B cell (primary cell): ENCODE data around the gene GRIP1. TPM values are rescaled to one million over a fixed set of nuclear protein-coding genes. Genes with fewer than 3 reads are reported as not detected.

ENCODE experiments used
- ATAC-seq: fragments of 200-7000 bp; cut with Tn5 transposase; one replicate; pipeline ENCODE4 v1.10.0; 2021; ENCODE audit warnings: low read depth, mild to moderate bottlenecking, moderate number of reproducible peaks, moderate library complexity
- CTCF ChIA-PET: fragments of 350-600 bp; sonication (Branson Sonifier 250); formaldehyde crosslinking; loops from one replicate; lab custom pipeline; 2021; ENCODE audit warnings: antibody characterized with exemption, inconsistent platforms; lab: Charles Lee
- POLR2A ChIA-PET: fragments of 350-600 bp; sonication (Branson Sonifier 250); formaldehyde crosslinking; loops from one replicate; lab custom pipeline; 2021; ENCODE audit warnings: antibody characterized with exemption; lab: Charles Lee
- DNase-seq: peaks from one replicate; pipeline ENCODE4 v3.0.0; 2013
- H2AFZ ChIP-seq: 2 replicates; pipeline ENCODE4 v1.6.1; 2012; ENCODE audit warnings: mild to moderate bottlenecking, low read depth, low read length; ENCODE audit not compliant: insufficient read depth, poor library complexity, severe bottlenecking
- H3K27ac ChIP-seq, 2 donors: 1 replicate in 1 of 2; 2 replicates in 1 of 2; pipeline ENCODE4 v1.5.1; 2012 to 2013; ENCODE audit warnings: low read length in 2 of 2, mild to moderate bottlenecking in 2 of 2, moderate library complexity in 1 of 2
- H3K27me3 ChIP-seq, 4 experiments: fragments of 200-600 bp in 1 of 4; sonication (generic) in 1 of 4; replicated peaks in 1 of 4; 1 replicate in 2 of 4; 2 replicates in 2 of 4; pipeline versions ENCODE4 v1.6.1 to v1.7.0; 2013 to 2016; ENCODE audit warnings: low read length in 3 of 4, mild to moderate bottlenecking in 2 of 4, mixed read lengths in 1 of 4, moderate library complexity in 1 of 4; ENCODE audit not compliant: insufficient read depth in 4 of 4, control insufficient read depth in 3 of 4; ENCODE audit errors: control extremely low read depth in 1 of 4
- H3K36me3 ChIP-seq, 2 experiments: replicated peaks in 1 of 2; 1 replicate in 1 of 2; 2 replicates in 1 of 2; pipeline versions ENCODE4 v1.6.1 to v1.7.1; 2013; ENCODE audit warnings: low read length in 1 of 2; ENCODE audit not compliant: insufficient read depth in 2 of 2, control insufficient read depth in 1 of 2; ENCODE audit errors: control extremely low read depth in 1 of 2, extremely low read depth in 1 of 2
- H3K4me1 ChIP-seq, 2 donors: fragments of 200-600 bp in 1 of 2; sonication (generic) in 1 of 2; 1 replicate in 1 of 2; 2 replicates in 1 of 2; pipeline versions ENCODE4 v1.5.1 to v1.6.1; 2013 to 2017; ENCODE audit warnings: low read length in 2 of 2; ENCODE audit not compliant: control insufficient read depth in 2 of 2, insufficient read depth in 2 of 2
- H3K4me2 ChIP-seq: replicated peaks from 2 replicates; pipeline ENCODE3; 2012; ENCODE audit warnings: mild to moderate bottlenecking, low read depth, low read length; ENCODE audit not compliant: poor library complexity, severe bottlenecking
- H3K4me3 ChIP-seq, 5 experiments: fragments of 200-600 bp in 1 of 5; sonication (generic) in 1 of 5; 1 replicate in 3 of 5; 2 replicates in 2 of 5; pipeline versions ENCODE4 v1.5.1 to v1.7.0; 2011 to 2016; ENCODE audit warnings: low read length in 4 of 5, mild to moderate bottlenecking in 4 of 5, low read depth in 2 of 5, control low read depth in 1 of 5, moderate library complexity in 1 of 5; ENCODE audit not compliant: insufficient read depth in 1 of 5; ENCODE audit errors: control extremely low read depth in 1 of 5, extremely low read depth in 1 of 5
- H3K79me2 ChIP-seq: fragments of 200-600 bp; sonication (generic); one replicate; pipeline ENCODE4 v1.6.0; 2016; ENCODE audit warnings: low read length; ENCODE audit not compliant: control insufficient read depth, insufficient read depth
- H3K9ac ChIP-seq: fragments of 200-600 bp; sonication (generic); 2 replicates; pipeline ENCODE4 v1.6.1; 2017; ENCODE audit warnings: mild to moderate bottlenecking, low read length, moderate library complexity
- H3K9me3 ChIP-seq, 3 donors: one replicate each; pipeline versions ENCODE4 v1.6.1 to v1.7.1; 2013; ENCODE audit warnings: low read length in 2 of 3; ENCODE audit not compliant: control insufficient read depth in 2 of 3, insufficient read depth in 1 of 3; ENCODE audit errors: control extremely low read depth in 1 of 3
- H4K20me1 ChIP-seq: 2 replicates; pipeline ENCODE4 v1.6.0; 2012; ENCODE audit warnings: mild to moderate bottlenecking, low read length; ENCODE audit not compliant: insufficient read depth, control insufficient read depth, poor library complexity, severe bottlenecking
- H3K27ac Mint-ChIP-seq: one replicate; pipeline ENCODE4 v1.8.0; 2021; ENCODE audit warnings: mixed read lengths
- H3K27me3 Mint-ChIP-seq: one replicate; pipeline ENCODE4 v1.8.0; 2021; ENCODE audit warnings: mixed read lengths
- H3K4me1 Mint-ChIP-seq: one replicate; pipeline ENCODE4 v1.8.0; 2021; ENCODE audit warnings: mixed read lengths
- H3K4me3 Mint-ChIP-seq: one replicate; pipeline ENCODE4 v1.8.0; 2021; ENCODE audit warnings: mixed read lengths
- H3K9me3 Mint-ChIP-seq: one replicate; pipeline ENCODE4 v1.8.0; 2022; ENCODE audit warnings: mixed read lengths; ENCODE audit not compliant: insufficient read depth
- EZH2 ChIP-seq: IDR thresholded peaks from 2 replicates; pipeline ENCODE4 v1.6.1; 2012; ENCODE audit warnings: borderline replicate concordance, low read depth, mild to moderate bottlenecking, moderate library complexity, low read length; ENCODE audit not compliant: insufficient read depth, poor library complexity, severe bottlenecking
- WGBS: methylation state at CpG from one replicate; pipeline ENCODE4 v1.1.5; 2013; ENCODE audit warnings: missing lambda C conversion rate; ENCODE audit not compliant: insufficient coverage; 5-methylcytosine and 5-hydroxymethylcytosine counted together
- intact Hi-C: fragments of 100-400 bp; cut with micrococcal nuclease; formaldehyde crosslinking; loops from one replicate; pipeline ENCODE4 v1.10.0; 2022
- polyA plus RNA-seq: library from polyadenylated mRNA; depleted of rRNA; stranded (reverse); fragments of >200 nt; gene quantifications from 2 replicates; pipeline ENCODE4 v1.2.3, GENCODE V29; 2012
- total RNA-seq, 2 donors: library from RNA; stranded (reverse); fragments of 120-200 nt in 1 of 2; gene quantifications; 1 replicate in 1 of 2; 2 replicates in 1 of 2; pipeline versions ENCODE4 v1.2.3 to v1.2.4, GENCODE V29; 2013 to 2022
- TF ChIP-seq, protein P1 (sequence below): fragments of 200-600 bp; IDR thresholded peaks from one replicate; pipeline ENCODE4 v1.8.0; 2022; ENCODE audit warnings: antibody characterized with exemption, mild to moderate bottlenecking

Gene GRIP1
- total and polyA plus RNA-seq, 2 donors (not counting 1 experiment from before 2014, with no cell fraction given) = 0.22 TPM; not detected in 1

GRCh38 chr12:66713984-66714383 is 35.1 kb upstream of the GRIP1 start:
- no peaks in the 10 kb centered on the region for H4K20me1 ChIP-seq
- Mint-ChIP-seq H3K27me3 (no peaks in the 10 kb centered on the region), H3K4me1 (peaks cover 21% of the 10 kb centered on the region), H3K9me3 (no peaks in the 10 kb centered on the region), H3K27ac (no peak overlapping the region), H3K4me3 (peak overlapping the region; percentile 52)
- ATAC-seq = no peak
- peak overlapping the region; percentile 0 to 70 (median 50) for H3K4me3 ChIP-seq
- CTCF ChIA-PET = interaction anchor here (1.0 to 1.3 kb wide), 3 partner anchors 19 to 444 kb away, joined by 3 to 5 read pairs (median 4); no protein-coding TSS in a partner anchor
- no peaks in the 10 kb centered on the region for H3K9me3 ChIP-seq
- no peaks in the 10 kb centered on the region for H3K79me2 ChIP-seq
- peaks cover 6 to 21% of the 10 kb centered on the region in 2 donors for H3K4me1 ChIP-seq
- no peaks in the 10 kb centered on the region for H3K36me3 ChIP-seq
- no peak for TF ChIP-seq EZH2
- TF ChIP-seq, protein P1, sequence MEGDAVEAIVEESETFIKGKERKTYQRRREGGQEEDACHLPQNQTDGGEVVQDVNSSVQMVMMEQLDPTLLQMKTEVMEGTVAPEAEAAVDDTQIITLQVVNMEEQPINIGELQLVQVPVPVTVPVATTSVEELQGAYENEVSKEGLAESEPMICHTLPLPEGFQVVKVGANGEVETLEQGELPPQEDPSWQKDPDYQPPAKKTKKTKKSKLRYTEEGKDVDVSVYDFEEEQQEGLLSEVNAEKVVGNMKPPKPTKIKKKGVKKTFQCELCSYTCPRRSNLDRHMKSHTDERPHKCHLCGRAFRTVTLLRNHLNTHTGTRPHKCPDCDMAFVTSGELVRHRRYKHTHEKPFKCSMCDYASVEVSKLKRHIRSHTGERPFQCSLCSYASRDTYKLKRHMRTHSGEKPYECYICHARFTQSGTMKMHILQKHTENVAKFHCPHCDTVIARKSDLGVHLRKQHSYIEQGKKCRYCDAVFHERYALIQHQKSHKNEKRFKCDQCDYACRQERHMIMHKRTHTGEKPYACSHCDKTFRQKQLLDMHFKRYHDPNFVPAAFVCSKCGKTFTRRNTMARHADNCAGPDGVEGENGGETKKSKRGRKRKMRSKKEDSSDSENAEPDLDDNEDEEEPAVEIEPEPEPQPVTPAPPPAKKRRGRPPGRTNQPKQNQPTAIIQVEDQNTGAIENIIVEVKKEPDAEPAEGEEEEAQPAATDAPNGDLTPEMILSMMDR = no peak
- no peaks in the 10 kb centered on the region for H3K27me3 ChIP-seq
- POLR2A ChIA-PET = no interaction called here
- intact Hi-C loops = loop anchor here (5.0 kb wide), 1 partner anchor 362 kb away; no protein-coding TSS in a partner anchor
- peak overlapping the region; percentile 72 for H2AFZ ChIP-seq
- peak overlapping the region; percentile 19 to 68 for H3K27ac ChIP-seq
- peak overlapping the region; percentile 67 for H3K4me2 ChIP-seq
- no CpG with 5 or more reads among the region's 3 CpGs for WGBS
- peak overlapping the region; percentile 62 for H3K9ac ChIP-seq
- DNase-seq = peak; percentile 11

GRCh38 chr12:66709893-66710292 is 31.0 kb upstream of the GRIP1 start:
- Histone ChIP-seq H3K27ac (no peak overlapping the region), H3K79me2 (no peaks in the 10 kb centered on the region), H3K4me2 (no peak overlapping the region), H3K4me3 (no peak overlapping the region), H4K20me1 (no peaks in the 10 kb centered on the region), H3K27me3 (no peaks in the 10 kb centered on the region), H3K9me3 (no peaks in the 10 kb centered on the region), H3K9ac (no peak overlapping the region), H3K4me1 (peaks cover 6 to 21% of the 10 kb centered on the region in 2 donors), H3K36me3 (no peaks in the 10 kb centered on the region), H2AFZ (no peak overlapping the region)
- peaks cover 20% of the 10 kb centered on the region for H3K4me1 Mint-ChIP-seq
- peak; percentile 35 for DNase-seq
- TF ChIP-seq, protein P1 = no peak
- TF ChIP-seq EZH2 = no peak
- ChIA-PET POLR2A (no interaction called here), CTCF (interaction anchor here (1.0 to 3.4 kb wide), 8 partner anchors 12 to 533 kb away, joined by 3 to 34 read pairs (median 8); no protein-coding TSS in a partner anchor)
- H3K4me3 Mint-ChIP-seq = no peak overlapping the region
- intact Hi-C loops = loop anchor here (5.0 kb wide), 1 partner anchor 358 kb away; no protein-coding TSS in a partner anchor
- peak; percentile 60 for ATAC-seq
- no peak overlapping the region for H3K27ac Mint-ChIP-seq
- H3K27me3 Mint-ChIP-seq = no peaks in the 10 kb centered on the region
- H3K9me3 Mint-ChIP-seq = no peaks in the 10 kb centered on the region
- WGBS = no CpG with 5 or more reads among the region's 2 CpGs
